ENCODE measurements around the gene GTF2I. TPM values are rescaled to one million over a fixed set of nuclear protein-coding genes. Genes with fewer than 3 reads are reported as not detected.

The GTF2I gene
- total and polyA plus RNA-seq, 2 experiments from 2014 or later, result 204 to 219 TPM

GRCh38 chr7:74672343-74672915 is 14.9 kb downstream of the GTF2I start:
- peaks cover 100% of the 10 kb centered on the region for H3K79me2 ChIP-seq (replicated peaks; ENCODE audit: insufficient read depth)
- no peak overlapping the region for H3K4me3 ChIP-seq
- Mint-ChIP-seq H3K4me1 (peaks cover 6% of the 10 kb centered on the region; the same call in 2 of the 3 replicates), H3K9me3 (no peaks in the 10 kb centered on the region), H3K36me3 (ENCODE audit: low read depth) (peaks cover 54% of the 10 kb centered on the region), H3K27ac (no peak overlapping the region), H3K27me3 (ENCODE audit: insufficient read depth, low read depth, poor library complexity) (peaks cover 4% of the 10 kb centered on the region), H3K4me3 (no peak overlapping the region)
- peaks cover 4% of the 10 kb centered on the region; the same call in 1 of the 2 replicates for H3K36me3 ChIP-seq (ENCODE audit: insufficient read depth)
- no peaks in the 10 kb centered on the region for H3K27me3 ChIP-seq (ENCODE audit: insufficient read depth)
- no peaks in the 10 kb centered on the region; the same call in 1 of the 2 replicates for H3F3A ChIP-seq (replicated peaks; ENCODE audit: low read depth)
- H2AFZ ChIP-seq, result no peak overlapping the region
- TF ChIP-seq CREB1 (CRISPR knock-in tag; IDR thresholded peaks at IDR 0.05; ENCODE audit: low read depth), result no peak
- TF ChIP-seq, protein P1, sequence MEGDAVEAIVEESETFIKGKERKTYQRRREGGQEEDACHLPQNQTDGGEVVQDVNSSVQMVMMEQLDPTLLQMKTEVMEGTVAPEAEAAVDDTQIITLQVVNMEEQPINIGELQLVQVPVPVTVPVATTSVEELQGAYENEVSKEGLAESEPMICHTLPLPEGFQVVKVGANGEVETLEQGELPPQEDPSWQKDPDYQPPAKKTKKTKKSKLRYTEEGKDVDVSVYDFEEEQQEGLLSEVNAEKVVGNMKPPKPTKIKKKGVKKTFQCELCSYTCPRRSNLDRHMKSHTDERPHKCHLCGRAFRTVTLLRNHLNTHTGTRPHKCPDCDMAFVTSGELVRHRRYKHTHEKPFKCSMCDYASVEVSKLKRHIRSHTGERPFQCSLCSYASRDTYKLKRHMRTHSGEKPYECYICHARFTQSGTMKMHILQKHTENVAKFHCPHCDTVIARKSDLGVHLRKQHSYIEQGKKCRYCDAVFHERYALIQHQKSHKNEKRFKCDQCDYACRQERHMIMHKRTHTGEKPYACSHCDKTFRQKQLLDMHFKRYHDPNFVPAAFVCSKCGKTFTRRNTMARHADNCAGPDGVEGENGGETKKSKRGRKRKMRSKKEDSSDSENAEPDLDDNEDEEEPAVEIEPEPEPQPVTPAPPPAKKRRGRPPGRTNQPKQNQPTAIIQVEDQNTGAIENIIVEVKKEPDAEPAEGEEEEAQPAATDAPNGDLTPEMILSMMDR (conservative IDR thresholded peaks at IDR 0.05; ENCODE audit: low read depth in 2 of 2), result no peak
- TF ChIP-seq REST (IDR thresholded peaks at IDR 0.05; ENCODE audit: unreplicated experiment), result no peak
- ATAC-seq, result no peak
- DNase-seq (ENCODE audit: low spot score), result no peak
- H3K4me1 ChIP-seq (ENCODE audit: insufficient read depth), result peaks cover 3% of the 10 kb centered on the region; the same call in 1 of the 2 replicates
- H3K9me2 ChIP-seq (ENCODE audit: insufficient read depth), result no peaks in the 10 kb centered on the region
- peak overlapping the region; percentile 60 for H3K27ac ChIP-seq (ENCODE audit: low read depth)
- peaks cover 39% of the 10 kb centered on the region for H4K20me1 ChIP-seq (replicated peaks; ENCODE audit: insufficient read depth)
- no peak overlapping the region for H3K4me2 ChIP-seq

- no peak overlapping the region for H3K27ac Mint-ChIP-seq
- Histone ChIP-seq H3K4me3 (no peak overlapping the region), H3K4me2 (no peak overlapping the region), H4K20me1 (replicated peaks; ENCODE audit: insufficient read depth) (peaks cover 26% of the 10 kb centered on the region), H3K36me3 (ENCODE audit: insufficient read depth) (peaks cover 8% of the 10 kb centered on the region; the same call in 1 of the 2 replicates), H3K27me3 (ENCODE audit: insufficient read depth) (no peaks in the 10 kb centered on the region), H3F3A (replicated peaks; ENCODE audit: low read depth) (no peaks in the 10 kb centered on the region; the same call in 1 of the 2 replicates), H3K79me2 (replicated peaks; ENCODE audit: insufficient read depth) (peaks cover 100% of the 10 kb centered on the region), H2AFZ (no peak overlapping the region), H3K9me2 (ENCODE audit: insufficient read depth) (no peaks in the 10 kb centered on the region), H3K27ac (ENCODE audit: low read depth) (no peak overlapping the region), H3K4me1 (ENCODE audit: insufficient read depth) (peaks cover 3% of the 10 kb centered on the region; the same call in 1 of the 2 replicates)
- no peaks in the 10 kb centered on the region for H3K9me3 Mint-ChIP-seq
- no peak for ATAC-seq
- H3K36me3 Mint-ChIP-seq (ENCODE audit: low read depth), result peaks cover 57% of the 10 kb centered on the region
- H3K4me1 Mint-ChIP-seq, result peaks cover 6% of the 10 kb centered on the region; the same call in 2 of the 3 replicates
- H3K27me3 Mint-ChIP-seq (ENCODE audit: insufficient read depth, low read depth, poor library complexity), result peaks cover 3% of the 10 kb centered on the region
- H3K4me3 Mint-ChIP-seq, result no peak overlapping the region
- no peak for DNase-seq (ENCODE audit: low spot score)
- TF ChIP-seq ETS1 (IDR thresholded peaks at IDR 0.05), result no peak
- no peak for TF ChIP-seq NANOG (IDR thresholded peaks at IDR 0.05; ENCODE audit: borderline replicate concordance)
- no peak for TF ChIP-seq EZH2 (IDR thresholded peaks at IDR 0.05; ENCODE audit: low read depth, unreplicated experiment)
- TF ChIP-seq, protein P1 (conservative IDR thresholded peaks at IDR 0.05; ENCODE audit: low read depth in 2 of 2), result no peak
- TF ChIP-seq EZH2phosphoT487 (IDR thresholded peaks at IDR 0.05; ENCODE audit: unreplicated experiment), result no peak
- no peak for TF ChIP-seq ZNF114 (CRISPR knock-in tag; IDR thresholded peaks at IDR 0.05)
These were observed 16.6 kb downstream of the GTF2I start for GRCh38 chr7:74674166-74674565.
